HCT116 (cell line): ENCODE results near the gene SH3YL1. TPM values are rescaled to one million over a fixed set of nuclear protein-coding genes. Genes with fewer than 3 reads are reported as not detected.

Experiments used
- ATAC-seq: fragments of 200-7000 bp; cut with Tn5 transposase; 2 replicates; pipeline ENCODE4 v1.9.1; 2020; ENCODE audit warnings: mild to moderate bottlenecking, moderate library complexity
- BruUV-seq: library from RNA; stranded (reverse); fragments of 400-500 nt; replicated peaks from 2 replicates; lab custom pipeline; 2021; lab: Mats Ljungman, UMichigan
- CTCF ChIA-PET: fragments of 300-600 bp; sonication (Branson Sonifier 250); formaldehyde crosslinking; loops from one replicate; lab custom pipeline; 2021; ENCODE audit warnings: antibody characterized with exemption; lab: Charles Lee
- POLR2A ChIA-PET: fragments of 300-600, 350-600 bp; sonication (Branson Sonifier 250); formaldehyde crosslinking; loops from one replicate; lab custom pipeline; 2021; ENCODE audit warnings: antibody characterized with exemption; lab: Charles Lee
- RAD21 ChIA-PET, 2 experiments: fragments of 300-600 bp; sonication (Branson Sonifier 250); formaldehyde crosslinking; loops; one replicate each; lab custom pipeline; 2023; ENCODE audit warnings: low total read pairs in 2 of 2; ENCODE audit not compliant: uncharacterized antibody in 2 of 2, unreplicated experiment in 2 of 2, low non-redundant PET in 1 of 2; lab: Charles Lee
- DNase-seq: peaks from one replicate; pipeline ENCODE4 v3.0.0-alpha.2; 2010; ENCODE audit warnings: low read depth, low spot score
- H2AFZ ChIP-seq: fragments of 200-600 bp; shearing (Covaris generic), sonication (generic); 2 replicates; pipeline ENCODE4 v1.6.1; 2017; ENCODE audit warnings: low read depth, mixed run types, mixed read lengths, antibody characterized with exemption, low read length; ENCODE audit not compliant: poor library complexity, severe bottlenecking
- H3K27ac ChIP-seq: 2 replicates; pipeline ENCODE4 v1.5.1; 2012; ENCODE audit warnings: low read depth, low read length
- H3K27me3 ChIP-seq: fragments of 200-600 bp; sonication (generic); 2 replicates; pipeline ENCODE4 v1.6.1; 2016; ENCODE audit warnings: mixed run types, low read length, mixed read lengths; ENCODE audit not compliant: insufficient read depth
- H3K36me3 ChIP-seq, 2 experiments: fragments of 200-500 bp in 1 of 2; fragments of 200-600 bp in 1 of 2; sonication (Bioruptor generic) in 1 of 2; sonication (generic) in 1 of 2; 2 replicates each; pipeline versions ENCODE4 v1.5.1 to v1.6.1; 2014 to 2016; ENCODE audit warnings: low read length in 2 of 2, inconsistent platforms in 1 of 2, mixed read lengths in 1 of 2, mixed run types in 1 of 2; ENCODE audit not compliant: insufficient read depth in 2 of 2, control insufficient read depth in 1 of 2
- H3K4me1 ChIP-seq, 2 experiments: fragments of 200-600 bp in 1 of 2; sonication (generic) in 1 of 2; 2 replicates each; pipeline versions ENCODE4 v1.5.1 to v1.6.1; 2012 to 2017; ENCODE audit warnings: low read length in 2 of 2, inconsistent platforms in 1 of 2, mild to moderate bottlenecking in 1 of 2, mixed read lengths in 1 of 2, mixed run types in 1 of 2, moderate library complexity in 1 of 2; ENCODE audit not compliant: insufficient read depth in 2 of 2, control insufficient read depth in 1 of 2
- H3K4me2 ChIP-seq: fragments of 200-600 bp; sonication (generic); 2 replicates; pipeline ENCODE4 v1.6.1; 2017; ENCODE audit warnings: mixed run types, low read length, mixed read lengths
- H3K4me3 ChIP-seq, 2 experiments: fragments of 200-600 bp in 1 of 2; sonication (generic) in 1 of 2; replicated peaks in 1 of 2; 2 replicates each; pipeline ENCODE4 v1.5.1; 2011 to 2016; ENCODE audit warnings: low read length in 2 of 2, control low read depth in 1 of 2, low read depth in 1 of 2, mild to moderate bottlenecking in 1 of 2, mixed read lengths in 1 of 2, mixed run types in 1 of 2
- H3K79me2 ChIP-seq: fragments of 200-600 bp; sonication (generic); 2 replicates; pipeline ENCODE4 v1.6.1; 2017; ENCODE audit warnings: mild to moderate bottlenecking, mixed run types, low read length, moderate library complexity, mixed read lengths; ENCODE audit not compliant: insufficient read depth
- H3K9ac ChIP-seq: fragments of 200-600 bp; sonication (generic); 2 replicates; pipeline ENCODE4 v1.6.1; 2016; ENCODE audit warnings: low read length, mixed read lengths
- H3K9me2 ChIP-seq: fragments of 200-600 bp; sonication (generic), shearing (Covaris generic); 2 replicates; pipeline ENCODE4 v1.6.1; 2017; ENCODE audit warnings: mixed run types, mild to moderate bottlenecking, moderate library complexity; ENCODE audit not compliant: insufficient read depth
- H3K9me3 ChIP-seq, 2 experiments: fragments of 200-500 bp in 1 of 2; fragments of 200-600 bp in 1 of 2; sonication (Bioruptor generic) in 1 of 2; sonication (generic) in 1 of 2; 2 replicates each; pipeline ENCODE4 v1.6.1; 2014 to 2017; ENCODE audit warnings: low read length in 2 of 2, mixed read lengths in 2 of 2, inconsistent platforms in 1 of 2, low read depth in 1 of 2, mild to moderate bottlenecking in 1 of 2, mixed run types in 1 of 2, moderate library complexity in 1 of 2; ENCODE audit not compliant: control insufficient read depth in 1 of 2, insufficient read depth in 1 of 2
- H4K20me1 ChIP-seq: fragments of 200-600 bp; sonication (generic), shearing (Covaris generic); 2 replicates; pipeline ENCODE4 v1.6.1; 2017; ENCODE audit warnings: mixed run types, mild to moderate bottlenecking, moderate library complexity; ENCODE audit not compliant: insufficient read depth
- ATF3 ChIP-seq: IDR thresholded peaks from 2 replicates; pipeline ENCODE4 v1.6.1; 2012
- CEBPB ChIP-seq: IDR thresholded peaks from 2 replicates; pipeline ENCODE4 v1.6.1; 2012; ENCODE audit warnings: low read depth
- EGR1 ChIP-seq: IDR thresholded peaks from 2 replicates; pipeline ENCODE4 v1.6.1; 2012; ENCODE audit warnings: low read depth
- ELF1 ChIP-seq: IDR thresholded peaks from 2 replicates; pipeline ENCODE4 v1.6.1; 2012; ENCODE audit warnings: low read depth, borderline replicate concordance
- EZH2 ChIP-seq: fragments of 200-600 bp; sonication (generic); IDR thresholded peaks from 2 replicates; pipeline ENCODE4 v1.6.1; 2017; ENCODE audit warnings: antibody characterized with exemption, mixed run types
- FOSL1 ChIP-seq: IDR thresholded peaks from 2 replicates; pipeline ENCODE4 v1.6.1; 2012; ENCODE audit warnings: low read depth
- POLR2A ChIP-seq: IDR thresholded peaks from 2 replicates; pipeline ENCODE4 v1.7.0; 2011; ENCODE audit warnings: borderline replicate concordance; ENCODE audit not compliant: insufficient read depth, insufficient read length; ENCODE audit errors: extremely low read depth
- POLR2AphosphoS5 ChIP-seq: IDR thresholded peaks from 2 replicates; pipeline ENCODE4 v1.6.1; 2011; ENCODE audit warnings: mild to moderate bottlenecking, low read depth, low read length, moderate library complexity
- RAD21 ChIP-seq: IDR thresholded peaks from 2 replicates; pipeline ENCODE4 v1.6.1; 2012; ENCODE audit warnings: low read depth, mild to moderate bottlenecking
- REST ChIP-seq: IDR thresholded peaks from 2 replicates; pipeline ENCODE4 v1.6.1; 2012; ENCODE audit warnings: low read depth
- SP1 ChIP-seq: IDR thresholded peaks from 2 replicates; pipeline ENCODE4 v1.6.1; 2012; ENCODE audit warnings: low read depth
- SRF ChIP-seq: IDR thresholded peaks from 2 replicates; pipeline ENCODE4 v1.6.1; 2012; ENCODE audit warnings: low read depth
- TCF7L2 ChIP-seq: IDR thresholded peaks from 2 replicates; pipeline ENCODE4 v1.7.0; 2011; ENCODE audit warnings: borderline replicate concordance, inconsistent platforms; ENCODE audit not compliant: insufficient read depth, insufficient read length; ENCODE audit errors: extremely low read depth
- intact Hi-C: fragments of 100-400 bp; cut with micrococcal nuclease; formaldehyde crosslinking; loops from 2 replicates; pipeline ENCODE4 v1.10.0; 2022
- total RNA-seq: library from RNA; stranded (reverse); gene quantifications from one replicate; pipeline ENCODE4 v1.2.1, GENCODE V29; 2021; ENCODE audit not compliant: unreplicated experiment

SH3YL1 gene
- total RNA-seq, 1 experiment from 2014 or later, result 32.8 TPM

- H3K4me1 ChIP-seq, result no peaks in the 10 kb centered on the region
- H4K20me1 ChIP-seq, result no peaks in the 10 kb centered on the region
- no peak overlapping the region for H3K4me3 ChIP-seq
- no peak overlapping the region for H3K27ac ChIP-seq
- no peak overlapping the region for H2AFZ ChIP-seq
- no peak overlapping the region for H3K4me2 ChIP-seq
- no peak for ATAC-seq
- ChIA-PET CTCF (no interaction called here), RAD21 (no interaction called here), POLR2A (no interaction called here)
- BruUV-seq, result no TSS peak
- H3K9me3 ChIP-seq, result no peaks in the 10 kb centered on the region
- no peak for DNase-seq
- intact Hi-C loops, result no loop called here
- H3K9me2 ChIP-seq, result no peaks in the 10 kb centered on the region
- no peaks in the 10 kb centered on the region for H3K36me3 ChIP-seq
- no peaks in the 10 kb centered on the region for H3K79me2 ChIP-seq
- H3K9ac ChIP-seq, result no peak overlapping the region
- no peak for TF ChIP-seq FOSL1
- H3K27me3 ChIP-seq, result peaks cover 10% of the 10 kb centered on the region; the same call in 1 of the 2 replicates
These were observed 53.2 kb downstream of the SH3YL1 start for GRCh38 chr2:210660-211059.

- no peak for TF ChIP-seq SRF
- no peak for TF ChIP-seq ATF3
- H2AFZ ChIP-seq, result no peak overlapping the region
- H3K4me3 ChIP-seq, result no peak overlapping the region
- no peaks in the 10 kb centered on the region for H3K36me3 ChIP-seq
- peaks cover 10% of the 10 kb centered on the region; the same call in 1 of the 2 replicates for H3K27me3 ChIP-seq
- H3K4me1 ChIP-seq, result no peaks in the 10 kb centered on the region
- POLR2A ChIA-PET, result no interaction called here
- no peaks in the 10 kb centered on the region for H3K9me2 ChIP-seq
- CTCF ChIA-PET, result no interaction called here
- H3K9ac ChIP-seq, result no peak overlapping the region
- H4K20me1 ChIP-seq, result no peaks in the 10 kb centered on the region
- no peak overlapping the region for H3K27ac ChIP-seq
- no TSS peak for BruUV-seq
- H3K79me2 ChIP-seq, result no peaks in the 10 kb centered on the region
- RAD21 ChIA-PET, result no interaction called here
- DNase-seq, result no peak
- no peaks in the 10 kb centered on the region for H3K9me3 ChIP-seq
- H3K4me2 ChIP-seq, result no peak overlapping the region
- ATAC-seq, result no peak
- intact Hi-C loops, result no loop called here
These were observed 54.4 kb downstream of the SH3YL1 start for GRCh38 chr2:209470-209869.

- Histone ChIP-seq H2AFZ (no peak overlapping the region), H3K27ac (no peak overlapping the region)
- POLR2A ChIA-PET, result no interaction called here
These were observed 55.5 kb downstream of the SH3YL1 start for GRCh38 chr2:208335-208734.

More at GRCh38 chr2:208335-208734, 55.5 kb downstream of the SH3YL1 start:
- no peaks in the 10 kb centered on the region for H3K36me3 ChIP-seq
- no peak overlapping the region for H3K4me2 ChIP-seq
- BruUV-seq, result no TSS peak
- no peak overlapping the region for H3K4me3 ChIP-seq
- no peak for DNase-seq
- H3K4me1 ChIP-seq, result no peaks in the 10 kb centered on the region
- no peaks in the 10 kb centered on the region for H3K9me3 ChIP-seq
- TF ChIP-seq POLR2AphosphoS5 (no peak), TCF7L2 (no peak), SRF (no peak), POLR2A (no peak), RAD21 (no peak), REST (no peak), EZH2 (no peak), CEBPB (no peak), ELF1 (no peak), SP1 (no peak), EGR1 (no peak)
- H4K20me1 ChIP-seq, result no peaks in the 10 kb centered on the region
- ChIA-PET CTCF (no interaction called here), RAD21 (no interaction called here)
- no peak for ATAC-seq
- H3K79me2 ChIP-seq, result no peaks in the 10 kb centered on the region
- peaks cover 10% of the 10 kb centered on the region; the same call in 1 of the 2 replicates for H3K27me3 ChIP-seq
- no peak overlapping the region for H3K9ac ChIP-seq
- intact Hi-C loops, result no loop called here
- no peaks in the 10 kb centered on the region for H3K9me2 ChIP-seq
